ENCODE data around the gene EFS.
"Not testable (repeated sequence)": the region's sequence is repeated elsewhere in the genome, so short reads cannot be mapped to it uniquely, and the experiment has no call there.

Gene EFS

GRCh38 chr14:23365036-23365731 lies at the start of gene EFS:
Gene EFS, minus strand, starts transcription at chr14:23365172. Its CDS starts 147 bp downstream, at chr14:23365025.
- no peak for DNase-seq

DNA sequence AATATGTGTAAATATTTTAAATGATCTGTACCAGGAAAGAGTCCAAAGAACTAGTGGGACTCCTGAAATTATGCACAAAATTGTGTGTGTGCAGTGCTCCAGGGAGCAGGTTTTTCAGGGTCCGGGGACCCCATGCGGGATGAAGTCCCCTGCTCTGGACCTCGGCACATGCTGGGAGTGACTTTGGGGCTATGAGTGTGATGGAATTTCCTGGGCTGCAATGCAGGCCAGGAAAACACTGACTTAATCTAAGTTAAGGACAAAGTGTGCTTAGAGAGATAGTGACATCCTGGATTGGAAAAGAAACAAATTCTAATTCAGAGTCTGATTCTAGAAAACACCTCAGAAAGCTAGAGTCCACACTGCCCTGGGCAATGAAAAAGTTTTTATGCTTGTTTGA lies 49.3 kb upstream of the EFS start:
- DNase-seq = no peak

GRCh38 chr14:23413681-23414080 lies 48.7 kb upstream of the EFS start:
- DNase-seq = no peak

GRCh38 chr14:23411563-23412525 lies 46.9 kb upstream of the EFS start:
- DNase-seq = no peak

- DNase-seq = no peak
Measured at GRCh38 chr14:23409966-23410635, 45.1 kb upstream of the EFS start.

- no peak for DNase-seq
Measured at GRCh38 chr14:23409475-23409874, 44.5 kb upstream of the EFS start.

DNA sequence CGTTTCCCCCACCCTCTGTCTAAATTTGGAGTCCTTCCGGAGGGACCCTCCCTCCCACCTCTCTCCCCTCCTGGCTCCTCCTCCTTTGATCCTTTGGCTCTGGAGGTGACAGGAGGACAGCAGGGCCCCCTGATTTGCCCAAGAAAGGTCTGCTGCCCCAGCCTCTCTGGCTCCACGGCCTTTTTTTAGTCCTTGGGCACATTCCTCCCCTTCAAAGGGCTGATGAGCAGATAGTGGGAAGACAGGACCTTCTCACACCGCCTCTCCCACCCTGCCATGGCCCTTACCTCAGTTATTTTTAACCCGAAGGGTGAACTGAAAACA lies 43.3 kb upstream of the EFS start:
- DNase-seq = no peak

- no peak for DNase-seq
Measured at GRCh38 chr14:23407516-23408306, 42.7 kb upstream of the EFS start, which contains the start of gene MYH6. Gene MYH6, minus strand, starts transcription at chr14:23408273. Its CDS starts 1,050 bp downstream, at chr14:23407223.

- DNase-seq = no peak
Measured at GRCh38 chr14:23406725-23407355, 41.9 kb upstream of the EFS start.

GRCh38 chr14:23406244-23406643 lies 41.3 kb upstream of the EFS start:
- no peak for DNase-seq

- no peak for DNase-seq
Measured at GRCh38 chr14:23405516-23406025, 40.6 kb upstream of the EFS start.

GRCh38 chr14:23405096-23405495 lies 40.1 kb upstream of the EFS start:
- no peak for DNase-seq

GRCh38 chr14:23404331-23404900 lies 39.4 kb upstream of the EFS start:
- DNase-seq = no peak

- DNase-seq = no peak
Measured at GRCh38 chr14:23403908-23404307, 38.9 kb upstream of the EFS start.

DNA sequence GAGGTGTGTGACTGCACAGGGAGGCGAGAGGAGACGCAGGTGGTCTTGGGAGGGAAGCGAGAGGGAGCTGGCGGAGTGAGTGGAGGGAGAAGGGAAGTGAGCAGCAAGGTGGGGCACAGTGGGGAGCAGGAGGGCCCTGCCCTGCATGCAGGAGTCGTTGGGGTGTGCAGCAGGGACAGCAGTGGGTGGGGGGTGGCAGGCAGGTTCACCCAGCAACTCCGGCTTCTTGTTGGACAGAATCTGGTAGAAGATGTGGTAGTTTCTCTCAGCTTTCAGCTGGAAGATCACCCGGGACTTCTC lies 38.1 kb upstream of the EFS start:
- no peak for DNase-seq

- DNase-seq = no peak
Measured at GRCh38 chr14:23402296-23403138, 37.5 kb upstream of the EFS start.

DNA sequence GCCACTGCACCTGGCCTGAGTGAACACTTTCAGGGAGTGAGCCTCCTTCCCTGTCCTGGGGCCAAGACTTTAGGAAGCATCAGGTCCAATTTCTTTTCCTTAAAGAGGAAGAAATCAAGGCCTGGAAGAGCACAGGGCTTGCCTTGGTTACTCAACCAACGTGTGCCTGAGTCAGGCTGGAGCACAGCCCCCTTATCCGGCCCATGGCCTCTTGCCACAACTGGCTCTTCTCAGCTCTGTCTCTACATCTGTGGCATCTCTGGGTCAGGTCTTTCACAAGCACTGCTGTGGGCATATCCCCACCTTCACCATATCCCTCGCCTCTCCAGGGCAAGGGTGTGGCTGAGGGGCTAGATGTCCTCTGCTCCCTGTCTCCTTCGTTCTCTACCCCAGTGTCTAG lies 36.3 kb upstream of the EFS start:
- DNase-seq = no peak

DNA sequence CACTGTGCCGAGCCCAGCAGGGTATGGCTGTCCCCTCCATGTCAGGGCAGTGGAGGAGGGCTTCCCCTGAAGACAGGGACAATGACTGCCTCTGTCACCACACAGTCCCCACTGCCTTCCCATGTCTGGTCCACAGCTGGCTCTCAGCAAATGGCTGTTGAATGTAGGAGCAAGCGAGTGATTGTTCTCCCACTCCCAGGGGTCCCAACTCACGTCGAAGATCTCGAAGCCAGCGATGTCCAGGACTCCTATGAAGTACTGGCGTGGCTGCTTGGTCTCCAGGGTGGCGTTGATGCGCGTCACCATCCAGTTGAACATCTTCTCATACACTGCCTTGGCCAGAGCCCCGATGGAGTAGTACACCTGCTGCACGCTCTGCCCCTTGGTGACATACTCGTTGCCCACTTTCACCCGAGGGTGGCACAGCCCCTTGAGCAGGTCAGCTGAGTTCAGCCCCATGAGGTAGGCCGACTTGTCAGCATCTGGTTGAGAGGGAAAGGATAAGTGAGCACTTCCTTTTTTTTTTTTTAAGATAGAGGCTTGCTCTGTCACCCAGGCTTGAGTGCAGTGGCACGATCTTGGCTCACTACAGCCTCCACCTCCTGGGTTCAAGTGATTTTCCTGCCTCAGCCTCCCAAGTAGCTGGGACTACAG lies 35.7 kb upstream of the EFS start:
- not testable (repeated sequence) for DNase-seq

DNA sequence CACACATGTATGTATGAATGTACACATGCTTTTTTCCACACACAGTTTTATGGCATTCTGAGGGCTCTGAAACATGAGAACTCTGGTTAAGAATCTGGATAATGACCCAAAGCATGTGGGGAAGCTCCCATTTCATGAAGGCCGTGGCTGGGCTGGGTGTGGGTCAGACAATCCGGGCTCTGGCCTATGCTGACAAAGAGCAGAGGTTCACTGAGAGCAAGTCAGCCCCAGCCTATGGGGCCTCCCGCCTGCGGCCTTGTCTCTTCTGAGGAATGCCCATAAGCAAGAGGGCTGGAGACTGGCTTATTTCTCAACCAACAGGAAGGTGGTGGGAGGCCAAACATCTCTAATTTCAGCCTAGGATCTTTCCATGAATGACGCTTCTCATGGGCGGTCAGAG lies 34.6 kb upstream of the EFS start:
- no peak for DNase-seq

DNA sequence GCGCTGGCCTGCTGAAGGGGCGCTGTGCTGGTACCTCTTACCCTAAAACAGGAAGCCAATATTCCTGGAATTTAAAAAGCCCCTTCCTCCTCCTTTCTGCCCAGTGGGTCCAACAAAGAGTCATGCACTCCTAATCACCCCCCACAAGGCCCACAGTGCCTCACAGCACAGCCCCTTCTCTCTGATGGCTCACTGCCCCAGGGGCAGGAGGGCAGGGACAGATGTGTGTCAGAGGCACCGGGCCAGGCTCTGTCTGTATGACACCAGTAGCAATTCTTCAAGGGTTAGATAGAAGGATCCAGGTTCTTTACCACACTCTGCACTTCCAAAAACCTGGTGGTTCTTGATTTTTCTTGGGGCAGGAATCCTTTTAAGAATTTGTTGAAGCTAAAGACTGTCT lies 34.2 kb upstream of the EFS start:
- no peak for DNase-seq
